WTC11 (cell line): ENCODE data around the gene FHIT. TPM values are rescaled to one million over a fixed set of nuclear protein-coding genes. Genes with fewer than 3 reads are reported as not detected.

ENCODE experiments used
- ATAC-seq: fragments of 200-7000 bp; cut with Tn5 transposase; 2 replicates; pipeline ENCODE4 v1.10.0; 2021; ENCODE audit warnings: mild to moderate bottlenecking, moderate library complexity
- CTCF ChIA-PET: fragments of 300-600 bp; sonication (Branson Sonifier 250); formaldehyde crosslinking; loops from one replicate; lab custom pipeline; 2021; ENCODE audit warnings: antibody characterized with exemption; lab: Charles Lee
- POLR2A ChIA-PET: fragments of 350-600 bp; sonication (Branson Sonifier 250); formaldehyde crosslinking; loops from one replicate; lab custom pipeline; 2021; ENCODE audit warnings: antibody characterized with exemption; lab: Charles Lee
- DNase-seq: peaks from one replicate; pipeline ENCODE4 v3.0.0; 2021; ENCODE audit warnings: low spot score
- H3K27ac Mint-ChIP-seq: 2 replicates; pipeline ENCODE4 v1.8.0; 2021; ENCODE audit warnings: mixed read lengths
- H3K27me3 Mint-ChIP-seq: 2 replicates; pipeline ENCODE4 v1.8.0; 2021; ENCODE audit warnings: low read depth, mild to moderate bottlenecking, moderate library complexity, mixed read lengths
- H3K36me3 Mint-ChIP-seq: 2 replicates; pipeline ENCODE4 v1.8.0; 2021; ENCODE audit warnings: mixed read lengths
- H3K4me1 Mint-ChIP-seq: 2 replicates; pipeline ENCODE4 v1.8.0; 2022; ENCODE audit warnings: mixed read lengths
- H3K4me3 Mint-ChIP-seq: 2 replicates; pipeline ENCODE4 v1.8.0; 2021; ENCODE audit warnings: mild to moderate bottlenecking, moderate library complexity, mixed read lengths
- H3K9me3 Mint-ChIP-seq: 2 replicates; pipeline ENCODE4 v1.8.0; 2021; ENCODE audit warnings: mixed read lengths
- AFF4 ChIP-seq: sonication (generic); formaldehyde crosslinking; IDR thresholded peaks from 2 replicates; pipeline ENCODE4 v1.8.1; 2023; ENCODE audit warnings: mild to moderate bottlenecking, missing genetic modification reagents, borderline replicate concordance
- ATF1 ChIP-seq: sonication (generic); formaldehyde crosslinking; IDR thresholded peaks from 2 replicates; pipeline ENCODE4 v1.8.1; 2023; ENCODE audit warnings: mild to moderate bottlenecking, moderate library complexity, missing genetic modification reagents
- CDX4 ChIP-seq: fragments of 250-450 bp; sonication (Bioruptor Pico); IDR thresholded peaks from 2 replicates; pipeline ENCODE4 v1.9.0; 2021; ENCODE audit warnings: moderate library complexity, mild to moderate bottlenecking, inconsistent platforms, borderline replicate concordance
- EMX1 ChIP-seq: fragments of 250-450 bp; sonication (Bioruptor Pico); IDR thresholded peaks from 2 replicates; pipeline ENCODE4 v1.8.0; 2021; ENCODE audit warnings: mild to moderate bottlenecking
- ESRRA ChIP-seq: sonication (generic); formaldehyde crosslinking; IDR thresholded peaks from 2 replicates; pipeline ENCODE4 v1.8.1; 2022; ENCODE audit warnings: mild to moderate bottlenecking, missing genetic modification reagents, borderline replicate concordance
- GABPB1 ChIP-seq: sonication (generic); formaldehyde crosslinking; IDR thresholded peaks from 2 replicates; pipeline ENCODE4 v1.8.1; 2023; ENCODE audit warnings: mild to moderate bottlenecking, missing genetic modification reagents
- GRHL2 ChIP-seq: fragments of 250-450 bp; sonication (Bioruptor Pico); IDR thresholded peaks from 2 replicates; pipeline ENCODE4 v1.8.0; 2022; ENCODE audit warnings: mild to moderate bottlenecking, moderate library complexity; ENCODE audit not compliant: insufficient replicate concordance, severe bottlenecking
- GTF2I ChIP-seq: fragments of 250-450 bp; sonication (Bioruptor Pico); conservative IDR thresholded peaks from 2 replicates; pipeline ENCODE4 v1.4.0; 2021; ENCODE audit warnings: mild to moderate bottlenecking
- KAT7 ChIP-seq: sonication (generic); formaldehyde crosslinking; IDR thresholded peaks from 2 replicates; pipeline ENCODE4 v1.8.1; 2023; ENCODE audit warnings: missing genetic modification reagents, mild to moderate bottlenecking, borderline replicate concordance
- OVOL2 ChIP-seq: fragments of 250-450 bp; sonication (Bioruptor Pico); IDR thresholded peaks from 2 replicates; pipeline ENCODE4 v1.9.0; 2021; ENCODE audit warnings: mild to moderate bottlenecking, borderline replicate concordance
- PRDM15 ChIP-seq: sonication (generic); formaldehyde crosslinking; IDR thresholded peaks from 2 replicates; pipeline ENCODE4 v1.8.0; 2022; ENCODE audit warnings: missing genetic modification reagents
- RELA ChIP-seq: sonication (generic); formaldehyde crosslinking; IDR thresholded peaks from 2 replicates; pipeline ENCODE4 v1.8.1; 2022; ENCODE audit warnings: missing genetic modification reagents, mild to moderate bottlenecking, borderline replicate concordance
- SP1 ChIP-seq: sonication (generic); formaldehyde crosslinking; conservative IDR thresholded peaks from 2 replicates; pipeline ENCODE4 v1.8.1; 2022; ENCODE audit warnings: missing genetic modification reagents
- TCF7 ChIP-seq: sonication (generic); formaldehyde crosslinking; IDR thresholded peaks from 2 replicates; pipeline ENCODE4 v1.8.0; 2022; ENCODE audit warnings: mild to moderate bottlenecking, low read depth, missing genetic modification reagents, moderate library complexity
- TEAD1 ChIP-seq: sonication (generic); formaldehyde crosslinking; IDR thresholded peaks from 2 replicates; pipeline ENCODE4 v1.8.0; 2022; ENCODE audit warnings: mild to moderate bottlenecking, missing genetic modification reagents
- USF1 ChIP-seq: sonication (generic); formaldehyde crosslinking; IDR thresholded peaks from 2 replicates; pipeline ENCODE4 v1.8.0; 2022; ENCODE audit warnings: mild to moderate bottlenecking, missing genetic modification reagents
- ZNF121 ChIP-seq: sonication (generic); formaldehyde crosslinking; IDR thresholded peaks from 2 replicates; pipeline ENCODE4 v1.8.0; 2023; ENCODE audit warnings: missing genetic modification reagents
- ZNF532 ChIP-seq: fragments of 250-450 bp; sonication (Bioruptor Pico); IDR thresholded peaks from 2 replicates; pipeline ENCODE4 v1.9.0; 2021; ENCODE audit warnings: mild to moderate bottlenecking, borderline replicate concordance
- ZSCAN18 ChIP-seq: fragments of 250-450 bp; sonication (Bioruptor Pico); IDR thresholded peaks from 2 replicates; pipeline ENCODE4 v2.1.2; 2022; ENCODE audit warnings: mild to moderate bottlenecking, moderate library complexity
- total RNA-seq: library from RNA; stranded (reverse); gene quantifications from 3 replicates; pipeline ENCODE4 v1.2.3, GENCODE V29; 2021

FHIT gene
- total RNA-seq, 1 experiment from 2014 or later, result 2.6 TPM

- H3K36me3 Mint-ChIP-seq, result no peaks in the 10 kb centered on the region
- H3K9me3 Mint-ChIP-seq, result no peaks in the 10 kb centered on the region
- no peak overlapping the region for H3K4me3 Mint-ChIP-seq
- TF ChIP-seq EMX1 (CRISPR knock-in tag), result no peak
- TF ChIP-seq ZSCAN18 (CRISPR knock-in tag), result no peak
- TF ChIP-seq KAT7 (CRISPR knock-in tag), result no peak
- TF ChIP-seq RELA (CRISPR knock-in tag), result no peak
- TF ChIP-seq ZNF121 (CRISPR knock-in tag), result no peak
- TF ChIP-seq CDX4, result no peak
- no peak for TF ChIP-seq GTF2I (CRISPR knock-in tag)
- TF ChIP-seq ZNF532 (CRISPR knock-in tag), result no peak
- TF ChIP-seq GRHL2 (CRISPR knock-in tag), result no peak
- no peak for TF ChIP-seq GABPB1
- TF ChIP-seq TCF7, result no peak
- no peak for TF ChIP-seq ESRRA (CRISPR knock-in tag)
- no peak for TF ChIP-seq SP1 (CRISPR knock-in tag)
- TF ChIP-seq ATF1, result no peak
- TF ChIP-seq USF1, result no peak
- TF ChIP-seq AFF4 (CRISPR knock-in tag), result no peak
- no peak for TF ChIP-seq TEAD1 (CRISPR knock-in tag)
- TF ChIP-seq PRDM15, result no peak
- no peak for TF ChIP-seq OVOL2
- no peak overlapping the region for H3K27ac Mint-ChIP-seq
- no peak for ATAC-seq
- ChIA-PET POLR2A (no interaction called here), CTCF (no interaction called here)
- no peaks in the 10 kb centered on the region for H3K27me3 Mint-ChIP-seq
- no peak for DNase-seq
- no peaks in the 10 kb centered on the region for H3K4me1 Mint-ChIP-seq
These were observed 1271.7 kb downstream of the FHIT start for GRCh38 chr3:59979542-59979941.
